PC-3 (cell line): ENCODE data around the gene GPHA2. TPM values are rescaled to one million over a fixed set of nuclear protein-coding genes. Genes with fewer than 3 reads are reported as not detected.

Experiments
- ATAC-seq: fragments of 200-7000 bp; cut with Tn5 transposase; 2 replicates; pipeline ENCODE4 v1.9.1; 2020; ENCODE audit warnings: mild to moderate bottlenecking, moderate library complexity
- BruUV-seq: library from RNA; stranded (reverse); fragments of 400-500 nt; replicated peaks from 2 replicates; lab custom pipeline; 2021; lab: Mats Ljungman, UMichigan
- CTCF ChIA-PET: fragments of 300-600 bp; sonication (Branson Sonifier 250); formaldehyde crosslinking; loops from one replicate; lab custom pipeline; 2022; ENCODE audit warnings: antibody characterized with exemption; lab: Charles Lee
- POLR2A ChIA-PET: fragments of 300-600 bp; sonication (Branson Sonifier 250); formaldehyde crosslinking; loops from one replicate; lab custom pipeline; 2022; ENCODE audit warnings: antibody characterized with exemption; ENCODE audit not compliant: unreplicated experiment; lab: Charles Lee
- DNase-seq: peaks from one replicate; pipeline ENCODE4 v3.0.0-alpha.2; 2015
- H2AFZ ChIP-seq: fragments of 300-600 bp; sonication (generic); 2 replicates; pipeline ENCODE4 v1.6.0; 2016; ENCODE audit warnings: antibody characterized with exemption, low read length
- H3F3A ChIP-seq: fragments of 300-600 bp; sonication (generic); one replicate; pipeline ENCODE4 v1.6.0; 2017; ENCODE audit warnings: antibody characterized with exemption, low read length, control low read depth, mild to moderate bottlenecking; ENCODE audit not compliant: unreplicated experiment
- H3K27ac ChIP-seq: fragments of 300-600 bp; sonication (generic); 2 replicates; pipeline ENCODE4 v1.5.1; 2016; ENCODE audit warnings: mild to moderate bottlenecking, low read length
- H3K27me3 ChIP-seq: fragments of 300-600 bp; sonication (generic); 2 replicates; pipeline ENCODE4 v1.6.1; 2016; ENCODE audit warnings: low read length, mixed read lengths
- H3K36me3 ChIP-seq: fragments of 300-600 bp; sonication (generic); 2 replicates; pipeline ENCODE4 v1.6.1; 2016; ENCODE audit warnings: low read depth, mixed run types, low read length, mixed read lengths
- H3K4me1 ChIP-seq: fragments of 300-600 bp; sonication (generic); 2 replicates; pipeline ENCODE4 v1.5.1; 2016; ENCODE audit warnings: low read length; ENCODE audit not compliant: insufficient read depth
- H3K4me2 ChIP-seq: fragments of 300-600 bp; sonication (generic); 2 replicates; pipeline ENCODE4 v1.6.0; 2016; ENCODE audit warnings: low read length
- H3K4me3 ChIP-seq: fragments of 300-600 bp; sonication (generic); 2 replicates; pipeline ENCODE4 v1.5.1; 2016; ENCODE audit warnings: mild to moderate bottlenecking, low read length, mixed read lengths
- H3K79me2 ChIP-seq: fragments of 300-600 bp; sonication (generic); 2 replicates; pipeline ENCODE4 v1.6.1; 2017; ENCODE audit warnings: low read length, mixed read lengths
- H3K9ac ChIP-seq: fragments of 300-600 bp; sonication (generic); 2 replicates; pipeline ENCODE4 v1.6.0; 2016; ENCODE audit warnings: mild to moderate bottlenecking, low read length
- H3K9me2 ChIP-seq: fragments of 300-600 bp; sonication (generic); replicated peaks from 2 replicates; pipeline ENCODE4 v1.6.1; 2016; ENCODE audit warnings: mixed run types, low read length, mixed read lengths
- H3K9me3 ChIP-seq: fragments of 300-600 bp; sonication (generic); 2 replicates; pipeline ENCODE4 v1.6.1; 2016; ENCODE audit warnings: low read length, mixed read lengths
- H4K20me1 ChIP-seq: fragments of 300-600 bp; sonication (generic); 2 replicates; pipeline ENCODE4 v1.6.1; 2016; ENCODE audit warnings: low read length, mixed read lengths
- EZH2 ChIP-seq: fragments of 300-600 bp; sonication (generic); IDR thresholded peaks from one replicate; pipeline ENCODE4 v1.6.1; 2017; ENCODE audit warnings: antibody characterized with exemption, mild to moderate bottlenecking, low read length; ENCODE audit not compliant: unreplicated experiment
- EZH2phosphoT487 ChIP-seq: fragments of 300-600 bp; sonication (generic); IDR thresholded peaks from 2 replicates; pipeline ENCODE4 v1.6.1; 2018; ENCODE audit warnings: mild to moderate bottlenecking, antibody characterized with exemption, low read length, borderline replicate concordance
- intact Hi-C: fragments of 100-400 bp; cut with micrococcal nuclease; formaldehyde crosslinking; loops from 2 replicates; pipeline ENCODE4 v1.9.0; 2023
- total RNA-seq: library from RNA; depleted of rRNA; stranded (reverse); fragments of >200 nt; gene quantifications from 2 replicates; pipeline ENCODE4 v1.2.3, GENCODE V29; 2014
- TF ChIP-seq, protein P1 (sequence below): fragments of 300-600 bp; sonication (generic); conservative IDR thresholded peaks from 2 replicates; pipeline ENCODE4 v1.5.1; 2017; ENCODE audit warnings: antibody characterized with exemption, low read depth, mild to moderate bottlenecking, low read length

GPHA2 gene
- total RNA-seq, 1 experiment from 2014 or later = not detected

DNA sequence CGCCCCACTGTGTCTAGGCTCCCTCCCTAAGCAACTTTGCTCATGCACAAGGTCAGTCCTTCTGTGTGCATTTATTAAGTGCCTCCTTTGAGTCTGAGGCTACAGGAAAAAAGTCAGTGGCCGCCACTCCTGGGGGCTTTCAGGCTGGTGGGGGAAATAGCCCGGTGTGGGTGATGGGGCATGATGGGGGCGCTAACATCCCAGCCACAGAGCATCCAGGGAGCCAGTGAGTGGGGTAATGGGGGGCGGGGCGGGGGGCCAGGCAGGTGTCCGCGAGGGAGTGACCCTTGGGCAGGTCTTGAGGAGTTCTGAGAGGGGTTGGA lies 47.3 kb downstream of the GPHA2 start:
- TF ChIP-seq EZH2phosphoT487 (no peak), EZH2 (no peak)
- TF ChIP-seq, protein P1, sequence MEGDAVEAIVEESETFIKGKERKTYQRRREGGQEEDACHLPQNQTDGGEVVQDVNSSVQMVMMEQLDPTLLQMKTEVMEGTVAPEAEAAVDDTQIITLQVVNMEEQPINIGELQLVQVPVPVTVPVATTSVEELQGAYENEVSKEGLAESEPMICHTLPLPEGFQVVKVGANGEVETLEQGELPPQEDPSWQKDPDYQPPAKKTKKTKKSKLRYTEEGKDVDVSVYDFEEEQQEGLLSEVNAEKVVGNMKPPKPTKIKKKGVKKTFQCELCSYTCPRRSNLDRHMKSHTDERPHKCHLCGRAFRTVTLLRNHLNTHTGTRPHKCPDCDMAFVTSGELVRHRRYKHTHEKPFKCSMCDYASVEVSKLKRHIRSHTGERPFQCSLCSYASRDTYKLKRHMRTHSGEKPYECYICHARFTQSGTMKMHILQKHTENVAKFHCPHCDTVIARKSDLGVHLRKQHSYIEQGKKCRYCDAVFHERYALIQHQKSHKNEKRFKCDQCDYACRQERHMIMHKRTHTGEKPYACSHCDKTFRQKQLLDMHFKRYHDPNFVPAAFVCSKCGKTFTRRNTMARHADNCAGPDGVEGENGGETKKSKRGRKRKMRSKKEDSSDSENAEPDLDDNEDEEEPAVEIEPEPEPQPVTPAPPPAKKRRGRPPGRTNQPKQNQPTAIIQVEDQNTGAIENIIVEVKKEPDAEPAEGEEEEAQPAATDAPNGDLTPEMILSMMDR = no peak
- DNase-seq (no peak), ATAC-seq (no peak)
- Histone ChIP-seq H3K4me2 (peak overlapping the region; percentile 59), H3K4me3 (no peak overlapping the region), H3K27ac (no peak overlapping the region), H3K36me3 (no peaks in the 10 kb centered on the region), H3K9ac (no peak overlapping the region), H3F3A (no peaks in the 10 kb centered on the region), H3K9me2 (no peaks in the 10 kb centered on the region), H3K9me3 (no peaks in the 10 kb centered on the region), H3K79me2 (no peaks in the 10 kb centered on the region), H3K27me3 (no peaks in the 10 kb centered on the region), H3K4me1 (peaks cover 24% of the 10 kb centered on the region), H4K20me1 (no peaks in the 10 kb centered on the region), H2AFZ (peak overlapping the region; percentile 71)
- no TSS peak for BruUV-seq
- POLR2A ChIA-PET = no interaction called here
- CTCF ChIA-PET = interaction anchor here (0.5 to 1.1 kb wide), 8 partner anchors 8 to 118 kb away, joined by 3 to 17 read pairs (median 3); partner anchors contain the start of gene CDC42BPG
- intact Hi-C loops = no loop called here

DNA sequence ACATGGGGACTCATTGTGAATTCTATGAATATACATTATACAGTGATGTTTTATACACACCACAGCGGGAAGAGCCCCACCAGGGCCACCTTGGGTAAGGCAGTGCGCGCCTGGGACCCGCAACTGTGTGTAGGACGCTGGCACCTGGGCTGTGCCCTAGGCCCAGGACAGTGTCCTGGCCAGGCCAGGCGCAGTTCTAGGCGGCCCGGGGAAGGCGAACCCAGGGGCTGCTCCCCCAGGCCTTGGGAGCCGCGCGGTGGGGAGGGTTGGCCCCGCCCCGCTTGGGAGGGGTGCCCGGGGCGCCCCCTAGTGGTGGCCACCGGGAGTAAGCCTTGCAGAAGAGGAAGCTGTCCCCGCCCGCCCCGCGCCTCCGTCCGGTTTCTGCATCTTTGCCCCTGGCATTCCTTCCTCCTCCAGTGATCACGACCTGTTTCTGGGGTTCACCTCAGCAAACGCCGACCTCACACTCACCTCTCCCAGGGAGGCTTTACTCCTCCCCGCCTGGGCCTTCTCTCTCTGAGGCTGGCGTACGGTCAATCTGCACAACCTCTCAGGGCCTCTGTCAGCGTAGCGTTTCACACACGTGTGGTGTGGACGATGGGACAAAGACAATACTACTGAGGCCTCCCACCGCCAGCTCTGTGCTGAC lies 47.8 kb downstream of the GPHA2 start:
- ChIA-PET POLR2A (no interaction called here), CTCF (interaction anchor here (0.5 to 1.1 kb wide), 8 partner anchors 9 to 119 kb away, joined by 3 to 17 read pairs (median 3); partner anchors contain the start of gene CDC42BPG)
- DNase-seq = peak; percentile 79

More for the DNA sequence above, 47.8 kb downstream of the GPHA2 start:
- no TSS peak for BruUV-seq
- no peak for TF ChIP-seq EZH2phosphoT487
- TF ChIP-seq, protein P1 = peak; percentile 95
- no peak for TF ChIP-seq EZH2
- Histone ChIP-seq H3K4me1 (peaks cover 24% of the 10 kb centered on the region), H3K27ac (no peak overlapping the region), H2AFZ (peak overlapping the region; percentile 71), H4K20me1 (no peaks in the 10 kb centered on the region), H3K9ac (no peak overlapping the region), H3K9me2 (no peaks in the 10 kb centered on the region), H3F3A (no peaks in the 10 kb centered on the region), H3K4me3 (no peak overlapping the region; the same call in 1 of the 2 replicates), H3K36me3 (no peaks in the 10 kb centered on the region), H3K79me2 (no peaks in the 10 kb centered on the region), H3K27me3 (no peaks in the 10 kb centered on the region), H3K4me2 (peak overlapping the region; percentile 59), H3K9me3 (no peaks in the 10 kb centered on the region)
- intact Hi-C loops = no loop called here
- ATAC-seq = peak; percentile 82
